ENCODE results near the gene OR51A2. TPM values are rescaled to one million over a fixed set of nuclear protein-coding genes. Genes with fewer than 3 reads are reported as not detected.

OR51A2 gene
- total and polyA plus RNA-seq, 2 of the 8 experiments (the other 6 are each of a cell fraction or from before 2014, with no cell fraction given) = not detected

GRCh38 chr11:4957396-4957795 lies 1.9 kb upstream of the OR51A2 start:
- H3K27me3 ChIP-seq (replicated peaks in 1 of 4; ENCODE audit: control insufficient read depth in 3 of 4, extremely low read depth in 1 of 4, insufficient read depth in 3 of 4, low read length in 3 of 4) = no peaks in the 10 kb centered on the region
- no peaks in the 10 kb centered on the region for H3K79me2 ChIP-seq (ENCODE audit: control insufficient read depth in 1 of 2, insufficient read depth in 2 of 2, low read length in 2 of 2)
- H3K4me2 ChIP-seq (ENCODE audit: insufficient read depth in 1 of 2, low read depth in 2 of 2, low read length in 2 of 2) = no peak overlapping the region
- TF ChIP-seq EZH2 (IDR thresholded peaks at IDR 0.05; ENCODE audit: low read depth, low read length, severe bottlenecking) (no peak), SRF (IDR thresholded peaks at IDR 0.05; ENCODE audit: low read depth, low read length) (no peak)
- H2BK12ac ChIP-seq (ENCODE audit: low read depth, low read length) = no peak overlapping the region
- ChIA-PET CTCF (ENCODE audit: partially characterized antibody) (interaction anchor here (0.9 to 2.1 kb wide), 3 partner anchors 8 to 462 kb away, joined by 3 to 8 read pairs (median 4); no protein-coding TSS in a partner anchor), POLR2A (ENCODE audit: partially characterized antibody) (no interaction called here)
- H2BK15ac ChIP-seq (ENCODE audit: low read length) = no peak overlapping the region
- H2BK5ac ChIP-seq (ENCODE audit: low read depth, low read length) = no peak overlapping the region
- no peak overlapping the region for H3K56ac ChIP-seq (replicated peaks; ENCODE audit: insufficient read length, low read depth, low read length)
- no peaks in the 10 kb centered on the region for H3K4me1 ChIP-seq (replicated peaks in 1 of 4; ENCODE audit: control insufficient read depth in 3 of 4, insufficient read depth in 4 of 4, low read length in 3 of 4)
- H3K4ac ChIP-seq (replicated peaks; ENCODE audit: insufficient read length, low read depth, low read length) = no peak overlapping the region
- no peak overlapping the region for H4K8ac ChIP-seq (ENCODE audit: extremely low read depth, insufficient read depth, low read length)
- H3K4me3 ChIP-seq (ENCODE audit: extremely low read depth in 1 of 4, insufficient read depth in 2 of 4, low read depth in 3 of 4, low read length in 4 of 4) = no peak overlapping the region
- H3K18ac ChIP-seq (ENCODE audit: extremely low read depth, low read length) = no peak overlapping the region
- no peak overlapping the region for H2BK20ac ChIP-seq (ENCODE audit: low read length)
- H2AK5ac ChIP-seq (ENCODE audit: low read depth, low read length) = no peak overlapping the region
- no peak overlapping the region for H3K27ac ChIP-seq (ENCODE audit: low read depth, low read length)
- WGBS, 2 experiments (ENCODE audit: extremely low coverage in 1 of 2, insufficient coverage in 1 of 2, insufficient read length in 1 of 2, insufficient replicate concordance in 2 of 2, low coverage in 1 of 2, low lambda C conversion rate in 2 of 2, missing lambda C conversion rate in 1 of 2) = 90% methylated on average over 4 of the region's 4 CpGs; no CpG with 5 or more reads in 1 of the 2 experiments
- no peak overlapping the region for H4K5ac ChIP-seq (ENCODE audit: insufficient read length, low read depth, low read length)
- DNase-seq (ENCODE audit: low read depth in 1 of 2, low spot score in 2 of 2) (no peak), FAIRE-seq (no peak)
- no peaks in the 10 kb centered on the region for H4K20me1 ChIP-seq (replicated peaks in 1 of 2; ENCODE audit: control insufficient read depth in 1 of 2, insufficient read depth in 2 of 2, low read length in 2 of 2)
- no peak overlapping the region for H3K9ac ChIP-seq (replicated peaks in 1 of 4; ENCODE audit: extremely low read depth in 1 of 4, low read depth in 3 of 4, low read length in 3 of 4)
- no peaks in the 10 kb centered on the region for H3K79me1 ChIP-seq (ENCODE audit: low read depth, low read length)
- H3K23me2 ChIP-seq (ENCODE audit: low read depth, low read length) = no peaks in the 10 kb centered on the region
- no peak overlapping the region for H4K91ac ChIP-seq (replicated peaks; ENCODE audit: insufficient read length, low read length)
- H3K14ac ChIP-seq (ENCODE audit: insufficient read length) = no peak overlapping the region
- no peak overlapping the region for H2AFZ ChIP-seq (ENCODE audit: low read length)
- H3K9me3 ChIP-seq (ENCODE audit: insufficient read depth in 2 of 2, low read depth in 1 of 2, low read length in 1 of 2) = no peaks in the 10 kb centered on the region
- H2BK120ac ChIP-seq (replicated peaks; ENCODE audit: low read depth, low read length) = no peak overlapping the region
- no peak overlapping the region for H3K23ac ChIP-seq (ENCODE audit: insufficient read length)
- no peaks in the 10 kb centered on the region for H3K36me3 ChIP-seq (ENCODE audit: control insufficient read depth in 2 of 4, insufficient read depth in 4 of 4, low read length in 3 of 4)
